Uterus (tissue), 2 donors: ENCODE measurements around the gene ADGRE3.

Source experiments
- CTCF ChIP-seq, 4 experiments: fragments of 200-600 bp in 2 of 4; fragments of 450-650 bp in 2 of 4; sonication (generic) in 2 of 4; IDR thresholded peaks; one replicate each; pipeline ENCODE4 v1.5.1; 2016 to 2019; ENCODE audit warnings: antibody characterized with exemption in 4 of 4, mild to moderate bottlenecking in 2 of 4, moderate library complexity in 1 of 4
- POLR2A ChIP-seq, 2 donors: fragments of 450-650 bp; IDR thresholded peaks; one replicate each; pipeline ENCODE4 v1.6.1; 2016; ENCODE audit warnings: antibody characterized with exemption in 2 of 2, mild to moderate bottlenecking in 1 of 2, moderate library complexity in 1 of 2

- TF ChIP-seq CTCF (IDR thresholded peaks at IDR 0.05) = no peak
- TF ChIP-seq POLR2A (IDR thresholded peaks at IDR 0.05) = no peak
These were observed 44.5 kb upstream of the ADGRE3 start for GRCh38 chr19:14719162-14719561.
